Activated CD4-positive, alpha-beta T cell treated with anti-CD3 and anti-CD28 coated beads for 36 hours (primary cell): Measurements from ENCODE around the gene PIGK. TPM values are rescaled to one million over a fixed set of nuclear protein-coding genes. Genes with fewer than 3 reads are reported as not detected.

Experiments
- microRNA-seq: library from miRNA; unstranded; fragments of <30 nt; microRNA quantifications from one replicate; pipeline ENCODE4 v1.2.0, GENCODE V29; 2021; ENCODE audit warnings: borderline replicate concordance
- total RNA-seq, 2 experiments: library from RNA; stranded (reverse); gene quantifications; one replicate each; pipeline ENCODE4 v1.2.3, GENCODE V29; 2021

PIGK gene
- total RNA-seq, 2 experiments from 2014 or later: 19.3 to 19.7 TPM

Small RNA genes within 50 kb of the gene (microRNA-seq; reads per million reads assigned to microRNA genes)
- not detected for gene MIR7156

Other genes with a start within 250 kb of the PIGK start
- gene AK5, start 62.6 kb upstream of the PIGK start, total RNA-seq: 1 to 10 TPM; 9.9 TPM